ENCODE measurements around the gene TP53BP2.
"Not testable (repeated sequence)": the region's sequence is repeated elsewhere in the genome, so short reads cannot be mapped to it uniquely, and the experiment has no call there.

The TP53BP2 gene

GRCh38 chr1:223856386-223856785 lies 10.6 kb upstream of the TP53BP2 start:
- DNase-seq (ENCODE audit: low spot score): no peak

GRCh38 chr1:223853748-223854147 lies 8.0 kb upstream of the TP53BP2 start:
- no peak for DNase-seq (ENCODE audit: low spot score)

GRCh38 chr1:223853275-223853674 lies 7.5 kb upstream of the TP53BP2 start:
- no peak for DNase-seq (ENCODE audit: low spot score)

- DNase-seq (ENCODE audit: low spot score): no peak
Observed at GRCh38 chr1:223852337-223852736, 6.6 kb upstream of the TP53BP2 start.

- DNase-seq (ENCODE audit: low spot score): no peak
Observed at GRCh38 chr1:223849352-223850254, 3.9 kb upstream of the TP53BP2 start.

GRCh38 chr1:223848536-223848935 lies 2.8 kb upstream of the TP53BP2 start:
- no peak for DNase-seq (ENCODE audit: low spot score)

GRCh38 chr1:223847781-223848345 lies 2.1 kb upstream of the TP53BP2 start:
- DNase-seq (ENCODE audit: low spot score): no peak

- peak; percentile 53 for DNase-seq (ENCODE audit: low spot score)
Observed at GRCh38 chr1:223845037-223845809, 524 bp downstream of the TP53BP2 start.

GRCh38 chr1:223844787-223845036 lies 1.0 kb downstream of the TP53BP2 start:
- DNase-seq (ENCODE audit: low spot score): no peak

- no peak for DNase-seq (ENCODE audit: low spot score)
Observed at GRCh38 chr1:223843934-223844786, 1.6 kb downstream of the TP53BP2 start.

- DNase-seq (ENCODE audit: low spot score): no peak
Observed at GRCh38 chr1:223842784-223843183, 3.0 kb downstream of the TP53BP2 start.

GRCh38 chr1:223841977-223842623 lies 3.6 kb downstream of the TP53BP2 start:
- DNase-seq (ENCODE audit: low spot score): not testable (repeated sequence)

- DNase-seq (ENCODE audit: low spot score): no peak
Observed at GRCh38 chr1:223840254-223840653, 5.5 kb downstream of the TP53BP2 start.

- no peak for DNase-seq (ENCODE audit: low spot score)
Observed at GRCh38 chr1:223838125-223838854, 7.5 kb downstream of the TP53BP2 start.

- DNase-seq (ENCODE audit: low spot score): no peak
Observed at GRCh38 chr1:223837687-223838086, 8.1 kb downstream of the TP53BP2 start.

GRCh38 chr1:223837206-223837605 lies 8.5 kb downstream of the TP53BP2 start:
- DNase-seq (ENCODE audit: low spot score): no peak

GRCh38 chr1:223836586-223836985 lies 9.2 kb downstream of the TP53BP2 start:
- no peak for DNase-seq (ENCODE audit: low spot score)

- DNase-seq (ENCODE audit: low spot score): no peak
Observed at GRCh38 chr1:223835754-223836153, 10.0 kb downstream of the TP53BP2 start.

- peak; percentile 36 for DNase-seq (ENCODE audit: low spot score)
Observed at GRCh38 chr1:223834660-223835263, 11.0 kb downstream of the TP53BP2 start.

- no peak for DNase-seq (ENCODE audit: low spot score)
Observed at GRCh38 chr1:223833948-223834347, 11.8 kb downstream of the TP53BP2 start.

GRCh38 chr1:223832637-223832943 lies 13.2 kb downstream of the TP53BP2 start:
- no peak for DNase-seq (ENCODE audit: low spot score)
